Right lobe of liver (tissue), 6 donors: ENCODE data around the gene GTF2IRD1. TPM values are rescaled to one million over a fixed set of nuclear protein-coding genes. Genes with fewer than 3 reads are reported as not detected.

Experiments used
- ATAC-seq, 4 donors: fragments of 200-7000 bp; cut with Tn5 transposase; one replicate each; pipeline ENCODE4 v1.9.1; 2020; ENCODE audit warnings: mild to moderate bottlenecking in 4 of 4, moderate library complexity in 4 of 4
- DNase-seq, 3 donors: peaks; one replicate each; pipeline ENCODE4 v3.0.0-alpha.2; 2020
- H3K27ac ChIP-seq, 3 donors: fragments of 200-600 bp; one replicate each; pipeline ENCODE4 v1.8.0; 2022
- H3K27me3 ChIP-seq, 2 donors: fragments of 200-600 bp; one replicate each; pipeline ENCODE4 v1.8.0; 2022
- H3K36me3 ChIP-seq, 4 donors: fragments of 200-600 bp; sonication (generic) in 1 of 4; one replicate each; pipeline versions ENCODE4 v1.5.1 to v1.8.0; 2017 to 2022; ENCODE audit warnings: control low read depth in 1 of 4
- H3K4me1 ChIP-seq, 4 donors: fragments of 200-600 bp; sonication (generic) in 1 of 4; one replicate each; pipeline versions ENCODE4 v1.5.1 to v1.8.0; 2017 to 2022; ENCODE audit warnings: control low read depth in 1 of 4
- H3K4me3 ChIP-seq, 3 donors: fragments of 200-600 bp; one replicate each; pipeline ENCODE4 v1.8.0; 2022
- H3K9me3 ChIP-seq, 4 donors: fragments of 200-600 bp; sonication (generic) in 1 of 4; one replicate each; pipeline versions ENCODE4 v1.5.1 to v1.8.0; 2017 to 2022; ENCODE audit warnings: control low read depth in 1 of 4
- CTCF ChIP-seq, 4 donors: fragments of 200-600 bp in 3 of 4; fragments of 450-650 bp in 1 of 4; IDR thresholded peaks; one replicate each; pipeline versions ENCODE4 v1.5.1 to v1.8.0; 2016 to 2022; ENCODE audit warnings: antibody characterized with exemption in 4 of 4, mild to moderate bottlenecking in 2 of 4
- POLR2A ChIP-seq: fragments of 450-650 bp; IDR thresholded peaks from one replicate; pipeline ENCODE4 v1.6.1; 2017; ENCODE audit warnings: antibody characterized with exemption, mild to moderate bottlenecking
- WGBS: methylation state at CpG from one replicate; pipeline ENCODE4 v1.1.6; 2018; ENCODE audit warnings: low coverage, low lambda C conversion rate; ENCODE audit not compliant: insufficient coverage; ENCODE audit errors: missing lambda C conversion rate; 5-methylcytosine and 5-hydroxymethylcytosine counted together
- intact Hi-C, 2 donors: fragments of 100-400 bp; cut with DNase I; formaldehyde crosslinking; loops; one replicate each; pipeline versions ENCODE4 v1.11.2 to v1.14.1; 2022
- total RNA-seq, 6 experiments: library from RNA; depleted of rRNA in 2 of 6; stranded (reverse); fragments of >200 nt in 2 of 6; fragmentation: NEBNext Ultra II Directional in 3 of 6; extraction: Animal tissue kit (Norgen Biotek cat#: 25700) in 3 of 6; gene quantifications; one replicate each; pipeline versions ENCODE4 v1.1.0 to v1.2.4, GENCODE V29; 2016 to 2023
- donor health status: DM: no; HTN: yes; CAD: no.
- donor health status: DM: no; HTN: no; CAD: no.
- donor health status: DM: no; HTN: no; CAD: no.
- donor health status: DM: no; HTN: yes; CAD: no.
- donor health status: DM: no; HTN: yes; CAD: no.

Gene GTF2IRD1
- total RNA-seq, 6 experiments from 2014 or later = 1.9 to 9.8 (median 6.5) TPM

- Histone ChIP-seq H3K4me3 (no peak overlapping the region), H3K27ac (peak overlapping the region in 1 of 3 donors; percentile 25), H3K27me3 (no peaks in the 10 kb centered on the region), H3K9me3 (no peaks in the 10 kb centered on the region), H3K36me3 (no peaks in the 10 kb centered on the region), H3K4me1 (peaks cover 0 to 29% (median 4%) of the 10 kb centered on the region in 4 donors)
- WGBS = 5% methylated on average over 3 of the region's 3 CpGs
- no peak for DNase-seq
- intact Hi-C loops = no loop called here
- peak; percentile 50 to 82 (median 76) for ATAC-seq
- TF ChIP-seq POLR2A (no peak), CTCF (IDR thresholded peaks at IDR 0.05) (peak in 3 of 4 donors; percentile 26 to 35 (median 34))
Measured at GRCh38 chr7:74625446-74625845, 171.7 kb downstream of the GTF2IRD1 start.

- Histone ChIP-seq H3K27ac (peak overlapping the region in 2 of 3 donors; percentile 1 to 46), H3K36me3 (no peaks in the 10 kb centered on the region), H3K4me3 (peak overlapping the region in 1 of 3 donors; percentile 11), H3K27me3 (no peaks in the 10 kb centered on the region), H3K9me3 (no peaks in the 10 kb centered on the region), H3K4me1 (peaks cover 0 to 29% (median 4%) of the 10 kb centered on the region in 4 donors)
- WGBS = 29% methylated on average over 12 of the region's 12 CpGs
- ATAC-seq = peak; percentile 56 to 93 (median 72)
- intact Hi-C loops = no loop called here
- peak in 2 of 3 donors; percentile 73 to 78 for DNase-seq
- no peak for TF ChIP-seq CTCF (IDR thresholded peaks at IDR 0.05)
- TF ChIP-seq POLR2A = no peak
Measured at GRCh38 chr7:74627661-74628411, 174.1 kb downstream of the GTF2IRD1 start.

GRCh38 chr7:74632505-74632904 is 178.8 kb downstream of the GTF2IRD1 start:
- no peak for TF ChIP-seq CTCF (IDR thresholded peaks at IDR 0.05)
- TF ChIP-seq POLR2A = no peak
- Histone ChIP-seq H3K36me3 (no peaks in the 10 kb centered on the region), H3K27ac (no peak overlapping the region), H3K9me3 (no peaks in the 10 kb centered on the region), H3K4me3 (no peak overlapping the region), H3K4me1 (peaks cover 0 to 18% (median 2%) of the 10 kb centered on the region in 4 donors), H3K27me3 (no peaks in the 10 kb centered on the region)
- intact Hi-C loops = no loop called here
- no peak for ATAC-seq
- 81% methylated on average over 7 of the region's 8 CpGs for WGBS
- DNase-seq = no peak

GRCh38 chr7:74633451-74633921 is 179.8 kb downstream of the GTF2IRD1 start:
- intact Hi-C loops = no loop called here
- Histone ChIP-seq H3K27ac (no peak overlapping the region), H3K36me3 (no peaks in the 10 kb centered on the region), H3K4me3 (no peak overlapping the region), H3K27me3 (no peaks in the 10 kb centered on the region), H3K9me3 (no peaks in the 10 kb centered on the region), H3K4me1 (peaks cover 0 to 8% (median 0%) of the 10 kb centered on the region in 4 donors)
- DNase-seq = peak in 2 of 3 donors; percentile 53 to 57
- WGBS = 40% methylated on average over 1 of the region's 9 CpGs
- TF ChIP-seq CTCF (IDR thresholded peaks at IDR 0.05) (no peak), POLR2A (no peak)
- ATAC-seq = peak; percentile 29 to 74 (median 62)
